Activated CD8-positive, alpha-beta memory T cell treated with anti-CD3 and anti-CD28 coated beads, Interleukin-2, amount 50 U/mL, for 24 hours (primary cell): Measurements from ENCODE around the gene ANKRD40CL.

Experiments
- DNase-seq: peaks from one replicate; pipeline ENCODE4 v3.0.0-alpha.2; 2020; ENCODE audit errors: extremely low read depth

The ANKRD40CL gene

GRCh38 chr17:50715471-50715870 lies 51.8 kb downstream of the ANKRD40CL start:
- DNase-seq = no peak

GRCh38 chr17:50712641-50713040 lies 54.7 kb downstream of the ANKRD40CL start:
- DNase-seq = no peak
